Renal cortical epithelial cell (primary cell): ENCODE results near the gene NOTCH4. TPM values are rescaled to one million over a fixed set of nuclear protein-coding genes. Genes with fewer than 3 reads are reported as not detected.
A peak's percentile ranks its signal among the peaks of the same experiment; 100 is the strongest.

ENCODE experiments used
- DNase-seq: peaks from one replicate; pipeline ENCODE4 v3.0.0-alpha.2; 2011; ENCODE audit warnings: low read depth
- total RNA-seq: library from RNA; depleted of rRNA; stranded (reverse); fragments of >200 nt; gene quantifications from 2 replicates; pipeline ENCODE4 v1.2.3, GENCODE V29; 2014

The NOTCH4 gene
- total RNA-seq, 1 donor from 2014 or later = 0.85 TPM

GRCh38 chr6:32181148-32181702, 42.6 kb downstream of the NOTCH4 start:
- DNase-seq = no peak

- no peak for DNase-seq
These were observed 44.0 kb downstream of the NOTCH4 start for GRCh38 chr6:32179766-32180405.

- DNase-seq = no peak
These were observed 45.1 kb downstream of the NOTCH4 start for GRCh38 chr6:32178547-32179440.

- DNase-seq = peak; percentile 100
These were observed 45.9 kb downstream of the NOTCH4 start, which contains the start of gene RNF5 for GRCh38 chr6:32177788-32178546. Gene RNF5, plus strand, starts transcription at chr6:32178405. Its CDS starts 107 bp downstream, at chr6:32178512.

GRCh38 chr6:32177183-32177787, 46.6 kb downstream of the NOTCH4 start:
- no peak for DNase-seq

- DNase-seq = peak; percentile 64
These were observed 47.2 kb downstream of the NOTCH4 start for GRCh38 chr6:32176476-32177182.

GRCh38 chr6:32175711-32176475, 48.0 kb downstream of the NOTCH4 start, which contains the start of gene AGPAT1:
Gene AGPAT1, minus strand, starts transcription at chr6:32176084. Its CDS starts 4,588 bp downstream, at chr6:32171496.
- DNase-seq = peak; percentile 91

- DNase-seq = no peak
These were observed 48.6 kb downstream of the NOTCH4 start for GRCh38 chr6:32175322-32175710.

GRCh38 chr6:32174416-32174815, 49.5 kb downstream of the NOTCH4 start:
- DNase-seq = no peak

- no peak for DNase-seq
These were observed 50.7 kb downstream of the NOTCH4 start for GRCh38 chr6:32173051-32173727.

GRCh38 chr6:32171234-32171633, 52.6 kb downstream of the NOTCH4 start:
- DNase-seq = no peak

GRCh38 chr6:32170294-32170693, 53.6 kb downstream of the NOTCH4 start:
- no peak for DNase-seq

GRCh38 chr6:32168807-32169591, 54.9 kb downstream of the NOTCH4 start:
- DNase-seq = no peak

- no peak for DNase-seq
These were observed 55.5 kb downstream of the NOTCH4 start for GRCh38 chr6:32168350-32168749.

GRCh38 chr6:32167761-32168262, 56.1 kb downstream of the NOTCH4 start:
- no peak for DNase-seq

- DNase-seq = no peak
These were observed 56.6 kb downstream of the NOTCH4 start for GRCh38 chr6:32167154-32167760.

- DNase-seq = no peak
These were observed 57.3 kb downstream of the NOTCH4 start for GRCh38 chr6:32166411-32167061.
